HEK293 (cell line): ENCODE results near the gene ITGA8.

ENCODE experiments used
- CTCF ChIA-PET: fragments of 350-600 bp; formaldehyde crosslinking; extraction: SDS; loops from one replicate; lab custom pipeline; 2021; ENCODE audit warnings: antibody characterized with exemption; lab: Yijun Ruan, JAX
- POLR2A ChIA-PET: fragments of 300-600 bp; formaldehyde crosslinking; extraction: SDS; loops from one replicate; lab custom pipeline; 2020; ENCODE audit warnings: antibody characterized with exemption, inconsistent platforms; lab: Yijun Ruan, JAX
- H3K27ac ChIP-seq: fragments of 200-500 bp; sonication (Bioruptor generic); 2 replicates; pipeline ENCODE4 v1.5.1; 2014; ENCODE audit warnings: low read depth, low read length, control low read depth, inconsistent platforms; ENCODE audit errors: extremely low read depth
- H3K36me3 ChIP-seq, 2 experiments: fragments of 200-500 bp in 1 of 2; sonication (Bioruptor generic) in 1 of 2; 1 replicate in 1 of 2; 2 replicates in 1 of 2; pipeline ENCODE4 v1.5.1; 2014 to 2017; ENCODE audit warnings: inconsistent platforms in 2 of 2, low read length in 2 of 2; ENCODE audit not compliant: control insufficient read depth in 2 of 2, insufficient read depth in 1 of 2
- H3K4me1 ChIP-seq: fragments of 200-500 bp; sonication (Bioruptor generic); 2 replicates; pipeline ENCODE4 v1.5.1; 2014; ENCODE audit warnings: mild to moderate bottlenecking, low read length, inconsistent platforms; ENCODE audit not compliant: control insufficient read depth, insufficient read depth
- H3K4me3 ChIP-seq: 2 replicates; pipeline ENCODE4 v1.5.1; 2011; ENCODE audit warnings: low read depth, mild to moderate bottlenecking, control low read depth, low read length, moderate library complexity
- H3K9me3 ChIP-seq: fragments of 200-500 bp; sonication (Bioruptor generic); 2 replicates; pipeline ENCODE4 v1.5.1; 2014; ENCODE audit warnings: low read depth, low read length, inconsistent platforms; ENCODE audit not compliant: control insufficient read depth, insufficient read depth
- CTCF ChIP-seq: fragments of 450-650 bp; formaldehyde crosslinking; IDR thresholded peaks from 2 replicates; pipeline ENCODE4 v1.5.1; 2016; ENCODE audit warnings: missing biosample characterization, missing genetic modification characterization
- GLIS1 ChIP-seq: fragments of 450-650 bp; formaldehyde crosslinking; IDR thresholded peaks from 2 replicates; pipeline ENCODE4 v1.5.1; 2016; ENCODE audit warnings: missing biosample characterization, missing genetic modification characterization
- IKZF3 ChIP-seq: fragments of 450-650 bp; IDR thresholded peaks from 2 replicates; pipeline ENCODE4 v1.5.0; 2018; ENCODE audit warnings: missing biosample characterization, mild to moderate bottlenecking, missing genetic modification characterization, moderate library complexity
- PATZ1 ChIP-seq: fragments of 450-650 bp; formaldehyde crosslinking; IDR thresholded peaks from 2 replicates; pipeline ENCODE4 v1.5.1; 2016; ENCODE audit warnings: missing biosample characterization, missing genetic modification characterization
- RBAK ChIP-seq: fragments of 450-650 bp; formaldehyde crosslinking; IDR thresholded peaks from 2 replicates; pipeline ENCODE4 v1.5.1; 2016; ENCODE audit warnings: missing biosample characterization, missing genetic modification characterization
- SP7 ChIP-seq: fragments of 450-650 bp; formaldehyde crosslinking; IDR thresholded peaks from 2 replicates; pipeline ENCODE4 v1.5.1; 2016; ENCODE audit warnings: missing biosample characterization, missing genetic modification characterization
- ZBTB21 ChIP-seq: fragments of 450-650 bp; formaldehyde crosslinking; IDR thresholded peaks from 2 replicates; pipeline ENCODE4 v1.5.1; 2017; ENCODE audit warnings: missing biosample characterization, missing genetic modification characterization
- ZFP37 ChIP-seq: fragments of 450-650 bp; formaldehyde crosslinking; IDR thresholded peaks from 2 replicates; pipeline ENCODE4 v1.5.1; 2016; ENCODE audit warnings: missing biosample characterization, missing genetic modification characterization
- ZNF10 ChIP-seq: fragments of 450-650 bp; formaldehyde crosslinking; IDR thresholded peaks from 2 replicates; pipeline ENCODE4 v1.5.1; 2017; ENCODE audit warnings: missing biosample characterization, missing genetic modification characterization
- ZNF133 ChIP-seq: fragments of 450-650 bp; formaldehyde crosslinking; IDR thresholded peaks from 2 replicates; pipeline ENCODE4 v1.5.1; 2016; ENCODE audit warnings: missing biosample characterization, missing genetic modification characterization
- ZNF223 ChIP-seq: fragments of 450-650 bp; formaldehyde crosslinking; IDR thresholded peaks from 2 replicates; pipeline ENCODE4 v1.5.1; 2016; ENCODE audit warnings: missing biosample characterization, missing genetic modification characterization
- ZNF391 ChIP-seq: fragments of 450-650 bp; formaldehyde crosslinking; IDR thresholded peaks from 2 replicates; pipeline ENCODE4 v1.5.1; 2016; ENCODE audit warnings: low read depth, missing biosample characterization, missing genetic modification characterization, borderline replicate concordance
- ZNF394 ChIP-seq: fragments of 450-650 bp; formaldehyde crosslinking; IDR thresholded peaks from 2 replicates; pipeline ENCODE4 v1.5.1; 2016; ENCODE audit warnings: missing biosample characterization, missing genetic modification characterization, mild to moderate bottlenecking, moderate library complexity, borderline replicate concordance
- ZNF426 ChIP-seq: fragments of 450-650 bp; formaldehyde crosslinking; IDR thresholded peaks from 2 replicates; pipeline ENCODE4 v1.5.1; 2017; ENCODE audit warnings: missing biosample characterization, missing genetic modification characterization, mild to moderate bottlenecking, inconsistent platforms, moderate library complexity
- ZNF629 ChIP-seq: fragments of 450-650 bp; formaldehyde crosslinking; IDR thresholded peaks from 2 replicates; pipeline ENCODE4 v1.5.1; 2017; ENCODE audit warnings: missing biosample characterization, missing genetic modification characterization
- ZNF701 ChIP-seq: fragments of 450-650 bp; formaldehyde crosslinking; IDR thresholded peaks from 2 replicates; pipeline ENCODE4 v1.5.1; 2016; ENCODE audit warnings: missing biosample characterization, missing genetic modification characterization
- TF ChIP-seq, protein P1 (sequence below): fragments of 450-650 bp; formaldehyde crosslinking; IDR thresholded peaks from 2 replicates; pipeline ENCODE4; 2016; ENCODE audit warnings: missing biosample characterization, missing genetic modification characterization
- TF ChIP-seq, protein P2 (sequence below): fragments of 450-650 bp; formaldehyde crosslinking; IDR thresholded peaks from 2 replicates; pipeline ENCODE4 v1.5.1; 2016; ENCODE audit warnings: missing biosample characterization, missing genetic modification characterization, low read depth
- TF ChIP-seq, protein P3 (sequence below): fragments of 450-650 bp; formaldehyde crosslinking; optimal IDR thresholded peaks from 2 replicates; pipeline ENCODE3; 2016; ENCODE audit warnings: missing biosample characterization, mild to moderate bottlenecking, missing genetic modification characterization

Gene ITGA8

GRCh38 chr10:15678851-15679250 lies 40.9 kb downstream of the ITGA8 start (continued):
- TF ChIP-seq, protein P1, sequence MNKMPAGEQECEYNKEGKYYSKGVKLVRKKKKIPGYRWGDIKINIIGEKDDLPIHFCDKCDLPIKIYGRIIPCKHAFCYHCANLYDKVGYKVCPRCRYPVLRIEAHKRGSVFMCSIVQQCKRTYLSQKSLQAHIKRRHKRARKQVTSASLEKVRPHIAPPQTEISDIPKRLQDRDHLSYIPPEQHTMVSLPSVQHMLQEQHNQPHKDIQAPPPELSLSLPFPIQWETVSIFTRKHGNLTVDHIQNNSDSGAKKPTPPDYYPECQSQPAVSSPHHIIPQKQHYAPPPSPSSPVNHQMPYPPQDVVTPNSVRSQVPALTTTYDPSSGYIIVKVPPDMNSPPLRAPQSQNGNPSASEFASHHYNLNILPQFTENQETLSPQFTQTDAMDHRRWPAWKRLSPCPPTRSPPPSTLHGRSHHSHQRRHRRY (tag by site-specific recombination): no peak
- no peak for TF ChIP-seq ZFP37 (tag by site-specific recombination)

DNA sequence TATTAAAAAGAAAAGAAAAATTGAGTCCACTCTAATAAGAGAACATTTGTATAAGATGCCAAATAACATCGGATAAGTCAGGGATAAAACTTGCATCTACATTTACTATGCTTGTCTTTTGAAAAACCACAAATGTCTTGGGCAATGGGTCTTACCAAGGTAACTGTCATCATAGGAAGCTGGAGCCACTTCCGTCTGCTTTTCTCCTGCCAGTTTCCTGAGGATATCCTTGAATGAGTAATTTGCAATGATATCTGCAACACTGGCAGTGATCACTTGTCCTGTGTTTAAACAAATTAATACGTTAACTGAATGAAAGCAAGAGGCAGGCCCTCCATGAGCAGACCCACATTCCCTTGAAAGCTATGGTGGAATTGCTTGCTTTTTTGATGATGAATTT lies 47.3 kb downstream of the ITGA8 start:
- ChIA-PET CTCF (no interaction called here), POLR2A (no interaction called here)
- H3K9me3 ChIP-seq: no peaks in the 10 kb centered on the region
- no peak overlapping the region for H3K4me3 ChIP-seq
- H3K4me1 ChIP-seq: no peaks in the 10 kb centered on the region
- TF ChIP-seq, protein P2, sequence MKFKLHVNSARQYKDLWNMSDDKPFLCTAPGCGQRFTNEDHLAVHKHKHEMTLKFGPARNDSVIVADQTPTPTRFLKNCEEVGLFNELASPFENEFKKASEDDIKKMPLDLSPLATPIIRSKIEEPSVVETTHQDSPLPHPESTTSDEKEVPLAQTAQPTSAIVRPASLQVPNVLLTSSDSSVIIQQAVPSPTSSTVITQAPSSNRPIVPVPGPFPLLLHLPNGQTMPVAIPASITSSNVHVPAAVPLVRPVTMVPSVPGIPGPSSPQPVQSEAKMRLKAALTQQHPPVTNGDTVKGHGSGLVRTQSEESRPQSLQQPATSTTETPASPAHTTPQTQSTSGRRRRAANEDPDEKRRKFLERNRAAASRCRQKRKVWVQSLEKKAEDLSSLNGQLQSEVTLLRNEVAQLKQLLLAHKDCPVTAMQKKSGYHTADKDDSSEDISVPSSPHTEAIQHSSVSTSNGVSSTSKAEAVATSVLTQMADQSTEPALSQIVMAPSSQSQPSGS (tag by site-specific recombination): no peak
- no peak for TF ChIP-seq ZNF223 (tag by site-specific recombination)
- TF ChIP-seq ZNF10 (tag by site-specific recombination): no peak
- TF ChIP-seq ZNF133 (tag by site-specific recombination): no peak
- no peak for TF ChIP-seq ZNF701
- TF ChIP-seq ZNF629: no peak
- no peak for TF ChIP-seq CTCF
- TF ChIP-seq PATZ1: no peak
- TF ChIP-seq, protein P1 (tag by site-specific recombination): no peak
- no peak for TF ChIP-seq GLIS1 (tag by site-specific recombination)
- TF ChIP-seq, protein P3, sequence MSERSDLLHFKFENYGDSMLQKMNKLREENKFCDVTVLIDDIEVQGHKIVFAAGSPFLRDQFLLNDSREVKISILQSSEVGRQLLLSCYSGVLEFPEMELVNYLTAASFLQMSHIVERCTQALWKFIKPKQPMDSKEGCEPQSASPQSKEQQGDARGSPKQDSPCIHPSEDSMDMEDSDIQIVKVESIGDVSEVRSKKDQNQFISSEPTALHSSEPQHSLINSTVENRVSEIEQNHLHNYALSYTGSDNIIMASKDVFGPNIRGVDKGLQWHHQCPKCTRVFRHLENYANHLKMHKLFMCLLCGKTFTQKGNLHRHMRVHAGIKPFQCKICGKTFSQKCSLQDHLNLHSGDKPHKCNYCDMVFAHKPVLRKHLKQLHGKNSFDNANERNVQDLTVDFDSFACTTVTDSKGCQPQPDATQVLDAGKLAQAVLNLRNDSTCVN (tag by site-specific recombination): no peak
- TF ChIP-seq ZNF394 (tag by site-specific recombination): no peak
- TF ChIP-seq, all 188 proteins: peak for 0
- Histone ChIP-seq H3K27ac (no peak overlapping the region), H3K36me3 (no peaks in the 10 kb centered on the region)

- no peak overlapping the region for H3K4me3 ChIP-seq
- H3K36me3 ChIP-seq: no peaks in the 10 kb centered on the region
- no peaks in the 10 kb centered on the region for H3K9me3 ChIP-seq
- H3K27ac ChIP-seq: no peak overlapping the region
- ChIA-PET POLR2A (no interaction called here), CTCF (interaction anchor here (1.6 kb wide), 1 partner anchor 86 kb away, joined by 4 read pairs; no protein-coding TSS in a partner anchor)
- TF ChIP-seq ZNF426 (tag by site-specific recombination) (no peak), RBAK (no peak), ZBTB21 (tag by site-specific recombination) (no peak), IKZF3 (tag by site-specific recombination) (no peak), SP7 (tag by site-specific recombination) (no peak), ZNF391 (tag by site-specific recombination) (no peak)
- no peaks in the 10 kb centered on the region for H3K4me1 ChIP-seq
These were observed 48.8 kb downstream of the ITGA8 start for GRCh38 chr10:15670880-15671279.
